ENCODE measurements around the gene PCDHAC1.
"Not testable (repeated sequence)": the region's sequence is repeated elsewhere in the genome, so short reads cannot be mapped to it uniquely, and the experiment has no call there.

PCDHAC1 gene, protein sequence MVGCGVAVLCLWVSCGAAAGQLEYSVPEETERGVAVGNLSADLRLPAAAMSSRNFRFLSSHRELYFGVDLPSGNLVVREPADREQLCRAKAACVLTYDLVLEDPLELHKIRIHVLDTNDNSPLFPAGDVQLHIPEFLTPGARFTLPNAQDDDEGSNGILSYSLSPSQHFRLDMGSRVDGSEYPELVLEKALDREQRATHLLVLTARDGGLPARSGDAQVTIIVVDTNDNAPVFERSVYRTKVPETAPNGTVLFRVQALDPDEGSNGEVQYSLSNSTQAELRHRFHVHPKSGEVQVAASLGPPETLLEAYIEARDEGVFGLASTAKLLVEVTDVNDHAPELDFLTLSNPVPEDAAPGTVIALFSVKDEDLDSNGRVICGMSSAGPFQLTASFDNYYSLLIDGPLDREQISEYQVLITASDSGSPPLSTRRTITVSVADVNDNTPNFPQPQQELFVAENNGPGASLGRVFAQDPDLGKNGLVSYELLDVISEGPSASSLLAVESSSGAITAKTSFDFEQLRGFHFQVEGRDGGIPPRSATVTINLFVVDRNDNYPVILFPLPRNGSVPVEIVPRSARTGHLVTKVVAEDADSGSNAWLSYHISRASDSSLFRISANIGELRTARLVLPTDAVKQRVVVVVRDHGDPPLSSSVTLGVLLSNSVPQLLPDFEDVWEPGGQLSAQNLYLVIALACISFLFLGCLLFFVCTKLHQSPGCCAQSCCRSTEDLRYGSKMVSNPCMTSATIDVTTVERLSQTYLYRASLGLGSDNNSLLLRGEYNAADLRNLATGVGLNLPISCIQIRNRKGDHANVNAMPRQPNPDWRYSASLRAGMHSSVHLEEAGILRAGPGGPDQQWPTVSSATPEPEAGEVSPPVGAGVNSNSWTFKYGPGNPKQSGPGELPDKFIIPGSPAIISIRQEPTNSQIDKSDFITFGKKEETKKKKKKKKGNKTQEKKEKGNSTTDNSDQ

DNA sequence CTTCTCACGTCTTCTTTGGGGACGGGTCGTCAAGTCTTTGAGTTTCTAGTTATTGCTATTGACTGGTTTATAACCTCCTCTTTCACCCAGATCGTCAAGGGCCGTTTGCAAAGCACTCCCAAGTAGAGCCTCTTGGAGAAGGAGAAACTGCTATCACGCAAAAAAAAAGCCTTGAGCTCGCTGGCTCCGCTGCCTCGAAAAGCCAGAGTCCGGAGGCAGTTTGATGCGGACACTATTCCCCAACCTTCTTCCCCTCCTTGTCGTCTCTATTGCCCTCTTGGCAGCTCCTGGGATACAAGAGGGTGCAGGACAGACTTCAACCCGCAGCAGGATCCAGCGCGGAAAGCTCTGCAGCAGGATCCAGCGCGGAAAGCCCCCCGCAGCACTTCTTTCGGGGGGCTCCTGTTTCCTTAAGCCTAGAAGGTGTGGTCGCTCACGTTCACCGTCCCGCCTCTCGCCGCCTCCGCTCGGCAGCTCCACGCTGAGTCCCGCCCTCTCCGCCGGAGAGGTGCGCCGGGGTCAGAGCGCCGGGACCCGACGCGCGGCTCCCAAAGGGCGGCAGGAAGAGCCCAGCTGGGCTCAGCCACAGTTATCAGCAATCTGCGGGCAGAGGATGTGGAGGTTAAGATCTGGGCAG lies at the start of gene PCDHAC1:
Gene PCDHAC1 (plus strand): TSS at position 494 of the 637 bp plus-strand sequence. CDS start 594 bp downstream, outside the sequence.
- DNase-seq (ENCODE audit: low spot score) = no peak

DNA sequence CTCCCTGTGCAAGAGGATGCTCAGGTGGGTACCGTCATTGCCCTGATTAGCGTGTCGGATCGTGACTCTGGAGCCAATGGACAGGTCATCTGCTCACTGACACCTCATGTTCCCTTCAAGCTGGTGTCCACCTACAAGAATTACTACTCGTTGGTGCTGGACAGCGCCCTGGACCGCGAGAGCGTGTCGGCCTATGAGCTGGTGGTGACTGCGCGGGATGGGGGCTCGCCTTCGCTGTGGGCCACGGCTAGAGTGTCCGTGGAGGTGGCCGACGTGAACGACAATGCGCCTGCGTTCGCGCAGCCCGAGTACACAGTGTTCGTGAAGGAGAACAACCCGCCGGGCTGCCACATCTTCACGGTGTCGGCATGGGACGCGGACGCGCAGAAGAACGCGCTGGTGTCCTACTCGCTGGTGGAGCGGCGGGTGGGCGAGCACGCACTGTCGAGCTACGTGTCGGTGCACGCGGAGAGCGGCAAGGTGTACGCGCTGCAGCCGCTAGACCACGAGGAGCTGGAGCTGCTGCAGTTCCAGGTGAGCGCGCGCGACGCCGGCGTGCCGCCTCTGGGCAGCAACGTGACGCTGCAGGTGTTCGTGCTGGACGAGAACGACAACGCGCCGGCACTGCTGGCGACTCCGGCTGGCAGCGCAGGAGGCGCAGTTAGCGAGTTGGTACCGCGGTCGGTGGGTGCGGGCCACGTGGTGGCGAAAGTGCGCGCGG lies 49.4 kb upstream of the PCDHAC1 start:
- not testable (repeated sequence) for DNase-seq (ENCODE audit: low spot score)

DNA sequence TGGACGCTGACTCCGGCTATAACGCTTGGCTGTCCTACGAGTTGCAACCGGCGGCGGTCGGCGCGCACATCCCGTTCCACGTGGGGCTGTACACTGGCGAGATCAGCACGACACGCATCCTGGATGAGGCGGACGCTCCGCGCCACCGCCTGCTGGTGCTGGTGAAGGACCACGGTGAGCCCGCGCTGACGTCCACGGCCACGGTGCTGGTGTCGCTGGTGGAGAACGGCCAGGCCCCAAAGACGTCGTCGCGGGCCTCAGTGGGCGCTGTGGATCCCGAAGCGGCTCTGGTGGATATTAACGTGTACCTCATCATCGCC lies 48.9 kb upstream of the PCDHAC1 start:
- no peak for DNase-seq (ENCODE audit: low spot score)

DNA sequence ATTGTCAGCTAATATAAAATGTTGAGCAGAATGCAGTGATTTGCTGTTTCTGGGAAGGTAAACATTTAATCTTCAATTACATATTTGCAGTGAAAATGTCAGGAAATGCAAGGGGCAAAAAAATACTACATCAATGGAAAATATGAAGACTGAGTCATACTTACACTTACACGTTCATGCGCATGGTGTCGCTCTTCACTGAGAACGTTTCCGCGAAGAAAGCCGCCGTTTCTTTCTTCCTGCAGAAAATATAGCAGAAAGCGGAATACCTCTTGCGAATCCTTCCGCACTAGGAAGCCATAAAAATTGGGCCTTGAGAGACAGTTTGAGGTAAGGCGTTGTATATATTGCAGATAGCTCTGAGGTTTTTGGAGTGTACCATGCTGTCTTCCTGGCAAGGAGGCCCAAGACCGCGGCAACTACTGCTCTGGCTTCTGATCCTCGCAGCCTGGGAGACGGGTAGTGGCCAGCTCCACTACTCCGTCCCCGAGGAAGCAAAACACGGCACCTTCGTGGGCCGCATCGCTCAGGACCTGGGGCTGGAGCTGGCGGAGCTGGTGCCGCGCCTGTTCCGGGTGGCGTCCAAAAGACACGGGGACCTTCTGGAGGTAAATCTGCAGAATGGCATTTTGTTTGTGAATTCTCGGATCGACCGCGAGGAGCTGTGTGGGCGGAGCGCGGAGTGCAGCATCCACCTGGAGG lies 44.1 kb upstream of the PCDHAC1 start, which contains the start of gene PCDHA13:
Gene PCDHA13 (plus strand): TSS at position 236 of the 702 bp plus-strand sequence. CDS start 145 bp downstream, at position 381.
- DNase-seq (ENCODE audit: low spot score) = no peak

DNA sequence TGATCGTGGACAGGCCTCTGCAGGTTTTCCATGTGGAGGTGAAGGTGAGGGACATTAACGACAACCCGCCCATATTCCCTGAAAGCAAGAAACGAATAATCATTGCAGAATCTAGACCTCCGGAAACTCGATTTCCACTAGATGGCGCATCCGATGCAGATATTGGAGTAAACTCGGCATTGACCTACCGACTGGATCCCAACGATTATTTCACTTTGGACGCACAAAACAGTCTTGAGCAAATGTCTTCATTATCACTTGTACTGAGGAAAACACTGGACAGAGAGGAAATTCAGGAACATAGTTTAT lies 43.6 kb upstream of the PCDHAC1 start:
- DNase-seq (ENCODE audit: low spot score) = no peak

DNA sequence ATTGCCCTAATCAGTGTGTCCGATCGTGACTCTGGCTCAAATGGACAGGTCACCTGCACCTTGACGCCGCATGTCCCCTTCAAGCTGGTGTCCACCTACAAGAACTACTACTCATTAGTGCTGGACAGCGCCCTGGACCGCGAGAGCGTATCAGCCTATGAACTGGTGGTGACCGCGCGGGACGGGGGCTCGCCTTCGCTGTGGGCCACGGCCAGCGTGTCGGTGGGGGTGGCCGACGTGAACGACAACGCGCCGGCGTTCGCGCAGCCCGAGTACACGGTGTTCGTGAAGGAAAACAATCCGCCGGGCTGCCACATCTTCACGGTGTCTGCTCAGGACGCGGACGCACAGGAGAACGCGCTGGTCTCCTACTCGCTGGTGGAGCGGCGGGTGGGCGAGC lies 42.7 kb upstream of the PCDHAC1 start:
- no peak for DNase-seq (ENCODE audit: low spot score)

DNA sequence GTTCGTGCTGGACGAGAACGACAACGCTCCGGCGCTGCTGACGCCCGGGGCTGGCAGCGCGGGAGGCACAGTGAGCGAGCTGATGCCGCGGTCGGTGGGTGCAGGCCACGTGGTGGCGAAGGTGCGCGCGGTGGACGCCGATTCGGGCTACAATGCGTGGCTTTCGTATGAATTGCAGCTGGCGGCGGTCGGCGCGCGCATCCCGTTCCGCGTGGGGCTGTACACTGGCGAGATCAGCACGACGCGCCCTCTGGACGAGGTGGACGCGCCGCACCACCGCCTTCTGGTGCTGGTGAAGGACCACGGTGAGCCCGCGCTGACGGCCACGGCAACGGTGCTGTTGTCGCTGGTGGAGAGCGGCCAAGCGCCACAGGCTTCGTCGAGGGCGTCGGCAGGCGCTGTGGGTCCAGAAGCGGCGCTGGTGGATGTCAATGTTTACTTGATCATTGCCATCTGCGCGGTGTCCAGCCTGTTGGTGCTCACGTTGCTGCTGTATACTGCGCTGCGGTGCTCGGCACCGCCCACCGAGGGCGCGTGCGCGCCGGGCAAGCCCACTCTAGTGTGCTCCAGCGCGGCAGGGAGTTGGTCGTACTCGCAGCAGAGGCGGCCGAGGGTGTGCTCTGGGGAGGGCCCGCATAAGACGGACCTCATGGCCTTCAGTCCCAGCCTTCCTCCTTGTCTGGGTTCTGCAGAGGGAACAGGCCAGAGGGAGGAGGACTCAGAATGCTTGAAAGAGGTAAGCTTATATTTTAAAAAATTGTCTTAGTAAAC lies 42.0 kb upstream of the PCDHAC1 start:
- DNase-seq (ENCODE audit: low spot score) = no peak

DNA sequence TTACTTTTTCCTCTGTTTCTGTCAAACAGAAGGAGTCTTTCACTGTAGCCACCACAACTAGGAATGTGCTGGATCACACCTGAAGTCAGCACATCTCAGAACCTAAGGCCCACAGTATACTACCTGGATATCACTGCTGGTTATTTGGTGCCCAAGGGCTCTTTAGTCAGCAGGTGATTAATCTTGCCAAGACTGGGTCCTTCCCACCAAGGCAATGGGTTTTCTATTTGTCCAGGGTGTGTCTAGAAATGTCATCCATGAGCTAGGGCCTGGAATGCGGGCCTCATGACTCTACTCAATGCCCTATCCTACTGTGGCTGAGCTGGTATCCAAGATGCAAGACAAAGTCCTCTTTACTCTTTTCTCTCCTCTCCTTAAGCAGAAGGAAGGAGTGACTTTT lies 9.8 kb upstream of the PCDHAC1 start:
- no peak for DNase-seq (ENCODE audit: low spot score)

DNA sequence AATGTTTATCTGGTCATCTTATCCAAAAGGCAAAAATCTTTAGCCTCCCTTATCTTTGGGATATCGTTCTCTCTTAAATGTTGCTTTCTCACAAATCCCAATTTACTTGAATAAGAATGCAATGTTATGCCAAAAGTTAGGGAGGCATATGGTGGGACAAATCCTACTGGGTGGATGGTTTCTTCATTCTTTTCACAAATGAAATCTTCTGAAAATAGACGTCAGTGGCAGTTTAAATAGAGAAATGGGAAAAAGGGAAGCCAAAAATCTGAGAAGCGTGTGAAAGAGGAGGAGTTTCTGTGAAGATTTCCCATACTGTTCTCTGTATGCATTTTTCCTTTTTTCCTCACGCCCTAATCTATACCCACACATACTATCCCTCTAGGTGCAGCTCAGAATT lies 2.5 kb upstream of the PCDHAC1 start:
- DNase-seq (ENCODE audit: low spot score) = no peak

DNA sequence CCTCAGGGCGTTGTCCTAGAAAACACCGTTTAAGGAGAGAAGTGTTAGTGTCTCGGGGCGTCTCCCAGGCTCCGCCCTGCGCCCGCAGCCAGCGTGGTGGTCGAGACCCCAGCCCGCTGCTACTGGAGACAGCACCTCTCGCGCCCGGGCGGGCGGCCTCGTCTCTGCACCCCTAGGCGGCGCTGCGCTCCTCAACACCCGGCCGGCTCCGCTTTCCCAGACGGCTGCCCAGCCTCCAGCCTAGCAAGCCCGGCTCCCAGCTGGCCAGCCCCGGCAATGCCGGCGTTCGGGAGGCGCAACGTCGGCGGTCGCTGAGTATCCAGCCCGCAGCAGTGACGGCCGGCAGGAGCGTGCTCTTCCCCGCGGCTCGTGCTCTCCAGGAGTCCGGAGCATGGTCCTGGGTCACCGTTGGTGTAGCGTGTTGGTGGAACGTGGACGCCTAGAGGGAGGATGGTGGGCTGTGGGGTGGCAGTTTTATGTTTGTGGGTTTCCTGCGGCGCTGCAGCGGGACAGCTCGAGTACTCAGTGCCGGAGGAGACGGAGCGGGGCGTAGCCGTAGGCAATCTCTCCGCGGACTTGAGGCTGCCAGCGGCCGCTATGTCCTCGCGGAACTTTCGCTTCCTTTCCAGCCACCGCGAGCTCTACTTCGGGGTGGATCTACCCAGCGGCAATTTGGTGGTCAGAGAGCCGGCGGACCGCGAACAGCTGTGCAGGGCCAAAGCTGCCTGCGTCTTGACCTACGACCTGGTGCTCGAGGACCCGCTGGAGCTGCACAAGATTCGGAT lies 536 bp downstream of the PCDHAC1 start:
- DNase-seq (ENCODE audit: low spot score) = no peak

DNA sequence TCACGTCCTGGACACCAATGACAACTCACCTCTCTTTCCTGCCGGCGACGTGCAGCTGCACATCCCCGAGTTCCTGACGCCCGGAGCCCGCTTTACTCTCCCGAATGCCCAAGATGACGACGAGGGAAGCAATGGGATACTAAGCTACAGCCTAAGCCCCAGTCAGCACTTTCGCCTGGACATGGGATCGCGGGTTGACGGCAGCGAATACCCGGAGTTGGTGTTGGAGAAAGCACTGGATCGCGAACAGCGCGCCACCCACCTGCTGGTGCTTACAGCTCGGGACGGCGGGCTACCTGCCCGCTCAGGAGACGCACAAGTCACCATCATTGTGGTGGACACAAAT lies 1.1 kb downstream of the PCDHAC1 start:
- DNase-seq (ENCODE audit: low spot score) = no peak

DNA sequence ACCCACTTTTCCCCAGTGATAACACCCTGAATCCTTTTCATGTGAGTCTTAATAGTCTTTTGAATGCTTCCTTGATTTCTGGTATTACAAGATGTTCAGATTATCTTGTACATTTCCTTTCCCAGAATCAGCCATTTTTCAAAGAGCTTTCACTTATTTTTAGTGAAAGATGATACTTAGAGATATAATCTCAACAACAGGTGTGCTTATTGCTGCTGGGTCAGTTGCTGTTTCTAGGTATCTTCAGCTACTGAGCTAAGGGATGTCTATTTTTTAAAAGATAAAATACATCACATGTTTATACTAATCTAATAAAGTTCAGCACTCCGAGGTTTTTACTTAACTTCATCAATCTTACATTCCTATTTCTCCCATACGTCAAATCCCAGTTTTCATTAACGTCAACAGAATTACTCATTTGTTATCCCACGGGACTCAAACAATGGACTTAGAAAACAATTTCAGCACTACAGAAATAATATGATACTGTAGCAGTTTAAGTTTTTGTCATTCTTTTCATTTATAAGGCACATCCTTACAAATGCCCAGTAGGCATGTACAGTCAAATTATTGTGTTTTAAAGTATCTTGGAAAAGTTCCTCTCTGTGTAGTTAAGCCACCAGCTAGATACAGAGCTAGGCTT lies 9.0 kb downstream of the PCDHAC1 start:
- no peak for DNase-seq (ENCODE audit: low spot score)

DNA sequence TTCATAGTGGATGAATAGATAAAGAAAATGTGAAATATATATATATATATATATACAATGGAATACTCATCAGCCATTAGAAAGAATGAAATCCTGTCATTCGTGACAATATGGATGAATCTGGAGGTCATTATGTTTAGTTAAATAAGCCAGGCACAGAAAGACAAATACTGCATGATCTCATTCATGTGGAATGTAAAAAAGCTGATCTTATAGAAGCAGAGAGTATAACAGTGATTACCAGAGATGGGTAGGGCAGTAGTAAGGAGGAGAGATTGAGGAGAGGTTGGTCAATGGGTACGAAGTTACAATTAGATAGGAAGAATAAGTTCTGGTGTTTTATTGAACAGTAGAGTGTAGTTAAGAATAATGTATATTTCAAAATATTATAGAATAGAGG lies 20.5 kb downstream of the PCDHAC1 start:
- no peak for DNase-seq (ENCODE audit: low spot score)

DNA sequence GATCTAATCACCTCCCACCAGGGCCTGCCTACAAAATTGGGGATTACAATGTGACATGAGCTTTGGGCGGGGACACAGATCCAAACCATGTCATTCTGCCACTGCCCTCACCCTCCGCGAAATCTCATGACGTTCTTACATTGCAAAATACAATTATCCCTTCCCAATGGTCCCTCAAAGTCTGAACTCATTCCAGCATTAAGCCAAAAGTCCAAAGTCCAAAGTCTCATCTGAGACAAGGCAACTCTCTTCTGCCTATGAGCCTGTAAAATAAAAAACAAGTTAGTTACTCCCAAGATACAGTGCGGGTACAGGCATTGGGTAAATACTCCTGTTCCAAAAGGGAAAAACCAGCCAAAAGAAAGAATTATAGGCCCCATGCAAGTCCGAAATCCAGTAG lies 25.5 kb downstream of the PCDHAC1 start:
- DNase-seq (ENCODE audit: low spot score) = no peak

DNA sequence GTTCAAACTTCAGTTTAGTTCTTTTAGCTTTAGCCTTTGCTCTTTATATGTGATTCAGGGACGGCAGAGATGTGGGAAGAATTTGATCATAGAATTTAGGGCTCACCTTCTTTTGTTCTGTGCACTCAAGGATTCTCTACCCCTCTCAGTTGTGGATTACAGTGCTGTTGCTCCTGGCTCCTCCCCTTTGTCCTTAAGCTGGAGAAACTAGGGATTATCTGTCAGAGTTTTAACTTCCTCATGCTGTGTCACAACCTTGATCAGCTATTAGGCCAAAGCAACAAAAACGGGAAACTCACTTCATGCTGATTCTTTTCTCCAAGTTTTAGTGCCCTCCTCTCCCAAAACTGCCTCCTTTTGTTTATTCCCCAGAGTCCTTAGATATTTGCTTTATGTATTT lies 27.1 kb downstream of the PCDHAC1 start:
- no peak for DNase-seq (ENCODE audit: low spot score)

DNA sequence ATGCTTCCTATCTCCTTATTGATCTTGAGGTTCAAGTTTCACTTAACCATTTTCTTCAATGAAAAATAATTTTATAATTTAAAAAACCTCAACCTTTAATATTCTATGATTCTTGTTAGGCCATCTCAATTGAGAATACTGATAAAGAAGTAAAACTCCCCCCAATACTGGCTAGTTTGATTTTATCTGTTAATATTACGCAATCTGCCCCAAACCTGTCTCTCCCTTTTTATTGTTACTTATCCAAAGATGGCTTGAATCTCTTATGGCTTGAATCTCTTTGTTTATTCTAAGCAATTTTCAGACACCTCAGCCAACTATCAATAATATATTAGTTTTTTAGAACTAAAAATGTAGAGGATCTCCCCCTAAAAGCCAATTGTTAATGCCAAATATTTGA lies 36.1 kb downstream of the PCDHAC1 start:
- DNase-seq (ENCODE audit: low spot score) = no peak

DNA sequence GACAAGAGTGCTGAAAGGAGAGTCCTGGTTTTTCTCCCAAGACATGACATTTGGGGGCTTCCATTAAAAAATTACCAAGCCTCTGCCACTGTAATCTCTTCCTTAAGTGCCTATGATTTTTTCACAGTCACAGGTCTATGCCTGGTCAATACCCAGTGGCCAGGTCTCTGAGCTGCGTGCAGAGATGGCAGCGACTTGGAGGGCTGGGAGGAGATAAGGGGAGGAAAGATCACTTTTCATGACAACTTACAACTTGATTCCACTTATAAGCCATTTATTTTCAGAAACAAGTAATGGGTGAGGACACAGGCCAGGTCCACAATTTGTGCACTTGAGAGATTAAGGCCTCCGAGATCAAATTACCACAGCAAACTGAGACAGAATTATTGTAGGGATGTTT lies 38.3 kb downstream of the PCDHAC1 start:
- DNase-seq (ENCODE audit: low spot score) = no peak

DNA sequence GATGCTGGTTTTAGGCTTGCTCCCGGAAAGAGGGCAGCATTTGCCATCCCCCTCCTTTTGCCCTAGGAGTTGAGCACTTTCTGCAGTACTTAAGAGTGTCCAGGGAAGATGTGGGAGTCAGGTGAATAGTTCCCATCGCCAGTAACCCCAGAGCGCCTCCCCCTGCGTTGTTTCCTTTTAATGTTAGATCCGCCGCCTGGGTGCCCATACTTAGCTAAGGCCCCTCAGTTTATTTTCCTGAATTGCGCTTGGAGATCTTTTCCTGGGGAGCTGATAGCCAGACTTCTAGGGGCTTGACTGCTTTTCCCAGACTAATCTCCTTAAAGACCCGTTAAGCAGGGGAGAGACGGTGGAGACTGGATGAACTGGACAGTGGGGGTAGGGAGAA lies 39.8 kb downstream of the PCDHAC1 start:
- DNase-seq (ENCODE audit: low spot score) = no peak

All from hematopoietic multipotent progenitor cell treated with erythropoietin and hydrocortisone succinate and interleukin-3 and kit ligand, for 15 days (in vitro differentiated cells).